ENCODE results near the gene IQSEC1. TPM values are rescaled to one million over a fixed set of nuclear protein-coding genes. Genes with fewer than 3 reads are reported as not detected.
A peak's percentile ranks its signal among the peaks of the same experiment; 100 is the strongest.

The IQSEC1 gene
- total RNA-seq, 1 donor from 2014 or later: 148 TPM

DNA sequence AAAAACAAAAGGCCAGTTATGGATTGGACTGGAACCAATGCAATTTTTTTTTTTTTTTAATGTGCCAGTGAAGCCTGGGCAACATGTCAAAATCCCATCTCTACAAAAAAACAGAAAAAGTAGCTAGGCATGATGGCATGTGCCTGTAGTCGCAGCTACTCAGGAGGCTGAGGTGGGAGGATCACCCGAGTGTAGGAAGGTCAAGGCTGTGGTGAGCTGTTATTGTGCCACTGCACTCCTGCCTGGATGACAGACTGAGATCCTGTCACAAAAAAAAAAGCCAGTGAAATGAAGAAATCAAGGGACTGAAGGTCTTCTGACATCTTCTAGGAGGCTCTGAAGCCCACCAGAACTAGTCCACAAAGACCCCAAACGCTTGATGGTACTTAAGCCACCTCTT is 101.2 kb downstream of the IQSEC1 start:
- intact Hi-C loops (cut with DNase I): no loop called here

DNA sequence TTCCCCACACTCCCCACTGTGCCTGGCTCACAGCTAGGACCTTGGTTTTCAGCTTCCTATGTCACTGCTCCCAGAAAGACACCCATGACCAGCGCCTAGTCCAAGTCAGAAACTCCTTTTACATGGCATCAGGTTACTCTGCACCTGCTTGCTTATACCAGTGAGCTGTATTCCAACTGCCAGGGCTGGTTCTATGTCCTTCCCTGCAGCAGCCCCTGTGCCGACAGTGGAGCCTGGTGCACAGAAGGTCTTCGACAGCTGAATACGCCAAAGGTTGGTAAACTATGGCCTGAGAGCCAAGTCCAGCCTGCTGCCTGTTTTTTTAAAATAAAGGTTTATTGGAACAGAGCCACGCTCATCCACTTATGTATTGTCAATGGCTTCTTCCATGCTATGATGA is 102.5 kb downstream of the IQSEC1 start:
- intact Hi-C loops (cut with DNase I): no loop called here
- no peak overlapping the region for H3K27ac ChIP-seq

More for the DNA sequence above, 101.2 kb downstream of the IQSEC1 start:
- no peak for DNase-seq (ENCODE audit: low spot score in 2 of 2)
- Histone ChIP-seq H3K4me1 (peaks cover 0 to 7% of the 10 kb centered on the region in 2 donors), H3K36me3 (no peaks in the 10 kb centered on the region), H3K27me3 (no peaks in the 10 kb centered on the region), H3K9me3 (no peaks in the 10 kb centered on the region), H3K27ac (no peak overlapping the region), H3K4me3 (no peak overlapping the region)
- TF ChIP-seq, protein P1, sequence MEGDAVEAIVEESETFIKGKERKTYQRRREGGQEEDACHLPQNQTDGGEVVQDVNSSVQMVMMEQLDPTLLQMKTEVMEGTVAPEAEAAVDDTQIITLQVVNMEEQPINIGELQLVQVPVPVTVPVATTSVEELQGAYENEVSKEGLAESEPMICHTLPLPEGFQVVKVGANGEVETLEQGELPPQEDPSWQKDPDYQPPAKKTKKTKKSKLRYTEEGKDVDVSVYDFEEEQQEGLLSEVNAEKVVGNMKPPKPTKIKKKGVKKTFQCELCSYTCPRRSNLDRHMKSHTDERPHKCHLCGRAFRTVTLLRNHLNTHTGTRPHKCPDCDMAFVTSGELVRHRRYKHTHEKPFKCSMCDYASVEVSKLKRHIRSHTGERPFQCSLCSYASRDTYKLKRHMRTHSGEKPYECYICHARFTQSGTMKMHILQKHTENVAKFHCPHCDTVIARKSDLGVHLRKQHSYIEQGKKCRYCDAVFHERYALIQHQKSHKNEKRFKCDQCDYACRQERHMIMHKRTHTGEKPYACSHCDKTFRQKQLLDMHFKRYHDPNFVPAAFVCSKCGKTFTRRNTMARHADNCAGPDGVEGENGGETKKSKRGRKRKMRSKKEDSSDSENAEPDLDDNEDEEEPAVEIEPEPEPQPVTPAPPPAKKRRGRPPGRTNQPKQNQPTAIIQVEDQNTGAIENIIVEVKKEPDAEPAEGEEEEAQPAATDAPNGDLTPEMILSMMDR (IDR thresholded peaks at IDR 0.05): no peak

DNA sequence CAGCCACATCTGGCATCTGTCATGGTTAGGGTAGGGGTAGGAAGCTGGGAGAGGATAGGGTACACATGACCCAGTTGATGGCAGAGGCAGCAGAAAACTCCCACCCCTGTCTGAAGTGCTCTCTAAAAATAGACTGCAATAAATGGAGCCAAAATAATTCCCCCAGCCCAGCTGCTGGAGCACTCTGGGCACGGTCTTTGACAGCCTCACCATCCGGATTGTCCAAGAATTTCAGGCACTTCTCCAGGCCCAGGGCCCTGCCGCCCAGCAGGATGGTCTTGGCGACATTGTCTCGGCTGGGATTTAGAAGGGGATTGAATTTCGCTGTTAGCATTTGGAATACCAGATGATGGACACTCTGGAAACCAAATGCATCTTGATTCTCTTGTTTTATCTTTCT is 103.7 kb downstream of the IQSEC1 start:
- TF ChIP-seq, protein P1 (IDR thresholded peaks at IDR 0.05): no peak
- Histone ChIP-seq H3K27ac (peak overlapping the region; percentile 58 to 68), H3K4me3 (no peak overlapping the region), H3K4me1 (peaks cover 15 to 25% of the 10 kb centered on the region in 2 donors), H3K27me3 (no peaks in the 10 kb centered on the region), H3K9me3 (no peaks in the 10 kb centered on the region), H3K36me3 (no peaks in the 10 kb centered on the region)
- intact Hi-C loops (cut with DNase I): no loop called here
- no peak for DNase-seq (ENCODE audit: low spot score in 2 of 2)

More for the DNA sequence above, 102.5 kb downstream of the IQSEC1 start:
- TF ChIP-seq, protein P1 (IDR thresholded peaks at IDR 0.05): no peak
- no peak for DNase-seq (ENCODE audit: low spot score in 2 of 2)
- no peaks in the 10 kb centered on the region for H3K9me3 ChIP-seq
- peaks cover 7 to 15% of the 10 kb centered on the region in 2 donors for H3K4me1 ChIP-seq
- H3K27me3 ChIP-seq: no peaks in the 10 kb centered on the region
- H3K4me3 ChIP-seq: no peak overlapping the region
- no peaks in the 10 kb centered on the region for H3K36me3 ChIP-seq

DNA sequence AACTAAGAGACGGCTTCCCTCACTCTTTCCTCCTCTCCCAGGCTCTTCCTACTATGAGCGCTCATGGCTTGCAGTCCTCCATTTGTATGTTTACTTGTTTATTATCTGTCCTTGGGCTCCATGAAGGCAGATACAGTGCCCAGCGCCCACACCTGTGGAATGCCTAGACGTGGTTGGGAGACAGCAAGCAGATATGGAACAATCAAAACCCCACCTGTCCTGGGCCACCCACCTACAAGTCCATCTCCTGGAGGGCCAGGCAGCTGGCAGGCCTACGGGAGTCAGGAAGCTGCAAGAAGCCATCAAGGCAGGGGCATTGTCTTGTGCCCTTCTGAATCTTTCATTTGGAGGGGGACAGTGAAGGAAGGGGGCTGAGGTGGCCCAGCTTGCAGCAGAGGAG is 104.7 kb downstream of the IQSEC1 start:
- TF ChIP-seq, protein P1 (IDR thresholded peaks at IDR 0.05): no peak
- no peak for DNase-seq (ENCODE audit: low spot score in 2 of 2)
- Histone ChIP-seq H3K27me3 (no peaks in the 10 kb centered on the region), H3K9me3 (no peaks in the 10 kb centered on the region), H3K4me3 (no peak overlapping the region), H3K4me1 (peaks cover 21 to 33% of the 10 kb centered on the region in 2 donors), H3K27ac (peak overlapping the region; percentile 58 to 68), H3K36me3 (no peaks in the 10 kb centered on the region)
- intact Hi-C loops (cut with DNase I): no loop called here

DNA sequence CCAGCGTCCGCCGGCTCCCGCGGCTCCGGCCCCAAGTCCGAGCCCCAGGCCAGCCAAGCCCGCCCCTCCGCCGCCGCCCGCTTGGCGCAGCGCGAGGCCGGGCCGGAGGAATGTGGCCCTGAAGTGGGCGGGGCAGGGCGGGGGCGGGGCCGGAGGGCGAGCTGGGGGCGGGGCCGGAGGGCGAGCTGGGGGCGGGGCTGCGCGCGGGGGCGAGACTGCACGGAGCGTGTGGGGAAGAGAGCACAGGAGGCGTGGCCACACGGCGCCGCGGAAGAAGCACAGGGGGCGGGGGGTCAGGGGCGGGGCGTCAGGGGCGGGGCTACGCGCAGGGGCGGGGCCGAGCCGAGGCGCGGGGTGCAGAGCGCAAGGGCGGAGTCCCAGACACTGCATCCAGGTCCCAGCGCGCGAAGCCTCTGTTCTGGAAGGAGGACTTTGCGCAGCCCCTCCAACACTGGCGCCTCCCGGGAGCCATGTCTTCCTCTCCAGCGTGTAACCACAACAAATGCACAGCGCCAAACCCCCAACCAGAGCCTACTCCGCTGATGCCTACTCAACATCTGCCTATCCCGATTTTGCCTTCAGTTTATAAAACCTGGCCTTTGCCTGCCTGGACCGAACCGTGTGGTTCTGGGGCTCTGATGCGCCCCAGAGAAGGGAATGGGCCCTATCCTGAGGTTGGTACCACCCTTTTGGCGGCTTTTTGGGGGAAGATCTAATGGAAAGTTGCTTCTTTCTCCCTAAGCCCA is 105.5 kb downstream of the IQSEC1 start:
- Histone ChIP-seq H3K4me3 (peak overlapping the region; percentile 76 to 89), H3K4me1 (peaks cover 24 to 41% of the 10 kb centered on the region in 2 donors), H3K36me3 (no peaks in the 10 kb centered on the region), H3K27me3 (no peaks in the 10 kb centered on the region), H3K27ac (peak overlapping the region; percentile 82 to 90), H3K9me3 (no peaks in the 10 kb centered on the region)
- intact Hi-C loops (cut with DNase I): loop anchor here (1.0 kb wide), 3 partner anchors 12 to 33 kb away; no protein-coding TSS in a partner anchor
- TF ChIP-seq, protein P1 (IDR thresholded peaks at IDR 0.05): no peak
- peak; percentile 63 to 93 for DNase-seq (ENCODE audit: low spot score in 2 of 2)
